Brain microvascular endothelial cell (primary cell): ENCODE measurements around the gene TBC1D7.

Experiments
- DNase-seq: peaks from one replicate; pipeline ENCODE4 v3.0.0-alpha.2; 2020
- H3K27ac ChIP-seq: fragments of 250-450 bp; sonication (Bioruptor Pico); 2 replicates; pipeline ENCODE4 v1.5.1; 2020; ENCODE audit warnings: mild to moderate bottlenecking, moderate library complexity
- H3K27me3 ChIP-seq: fragments of 250-450 bp; sonication (Bioruptor Pico); replicated peaks from 2 replicates; pipeline ENCODE4 v1.5.1; 2020; ENCODE audit warnings: mild to moderate bottlenecking
- H3K36me3 ChIP-seq: fragments of 250-450 bp; sonication (Bioruptor Pico); replicated peaks from 2 replicates; pipeline ENCODE4 v1.5.1; 2020; ENCODE audit warnings: mild to moderate bottlenecking
- H3K4me3 ChIP-seq: 2 replicates; pipeline ENCODE4 v1.5.1; 2011; ENCODE audit warnings: low read depth, mild to moderate bottlenecking, control low read depth, low read length, moderate library complexity
- CTCF ChIP-seq: IDR thresholded peaks from 2 replicates; pipeline ENCODE4 v1.5.1; 2011; ENCODE audit warnings: low read depth, mild to moderate bottlenecking, moderate library complexity, low read length, control low read depth, inconsistent platforms; ENCODE audit errors: missing control alignments
- in situ Hi-C: cut with HindIII; loops from 2 replicates; pipeline ENCODE4 v1.10.0; 2017; ENCODE audit warnings: low sequenced_read_pairs, low pct_ligation_motif_present

The TBC1D7 gene

DNA sequence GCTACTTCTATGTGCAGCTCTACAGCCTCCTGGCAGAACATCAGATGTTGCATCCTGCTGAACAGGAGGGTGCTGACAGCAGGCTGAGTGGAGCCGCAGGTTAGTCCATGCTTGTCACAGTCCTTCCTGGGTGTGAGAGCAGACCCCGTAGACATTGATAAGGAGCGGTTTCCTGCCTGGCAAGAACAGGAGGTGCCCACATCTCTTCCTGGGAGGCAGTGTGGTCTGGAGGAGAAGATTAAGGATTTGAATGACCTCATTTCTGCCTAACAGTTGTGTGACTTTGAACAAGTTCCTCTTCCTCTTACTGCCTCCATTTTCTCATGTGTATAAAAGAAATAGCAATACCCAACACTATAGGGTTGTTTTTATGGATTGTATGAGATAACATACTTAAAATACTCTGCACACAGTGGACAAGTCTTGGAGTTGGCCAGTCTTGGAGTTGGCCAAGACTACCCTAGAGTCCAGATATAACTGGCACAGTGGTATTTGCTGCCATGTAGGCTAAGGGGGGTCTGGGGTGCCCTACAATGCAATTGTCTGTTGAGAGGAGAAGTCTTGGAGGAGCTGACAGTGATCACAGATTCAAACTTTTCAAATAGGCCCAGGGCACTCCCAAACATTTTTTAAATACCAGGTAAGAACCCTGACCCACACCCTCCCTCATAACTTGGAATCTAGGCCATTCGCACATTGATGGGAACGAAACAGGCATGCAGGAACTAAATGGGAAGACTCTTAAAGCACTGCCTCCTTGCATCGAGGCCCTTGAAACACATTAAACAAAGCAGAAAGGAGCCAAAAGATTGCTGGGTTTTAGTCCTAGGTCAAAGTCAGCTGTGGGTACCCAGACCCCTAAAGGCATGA is 32.6 kb upstream of the TBC1D7 start:
- H3K27ac ChIP-seq = no peak overlapping the region
- no peak for DNase-seq
- no peak for TF ChIP-seq CTCF
- no peaks in the 10 kb centered on the region for H3K36me3 ChIP-seq
- in situ Hi-C loops = no loop called here
- no peak overlapping the region for H3K4me3 ChIP-seq
- H3K27me3 ChIP-seq = no peaks in the 10 kb centered on the region

GRCh38 chr6:13359287-13359686 is 30.9 kb upstream of the TBC1D7 start:
- H3K27me3 ChIP-seq = no peaks in the 10 kb centered on the region
- in situ Hi-C loops = no loop called here
- no peak overlapping the region for H3K27ac ChIP-seq
- DNase-seq = no peak
- no peak overlapping the region for H3K4me3 ChIP-seq
- H3K36me3 ChIP-seq = no peaks in the 10 kb centered on the region
- no peak for TF ChIP-seq CTCF

DNA sequence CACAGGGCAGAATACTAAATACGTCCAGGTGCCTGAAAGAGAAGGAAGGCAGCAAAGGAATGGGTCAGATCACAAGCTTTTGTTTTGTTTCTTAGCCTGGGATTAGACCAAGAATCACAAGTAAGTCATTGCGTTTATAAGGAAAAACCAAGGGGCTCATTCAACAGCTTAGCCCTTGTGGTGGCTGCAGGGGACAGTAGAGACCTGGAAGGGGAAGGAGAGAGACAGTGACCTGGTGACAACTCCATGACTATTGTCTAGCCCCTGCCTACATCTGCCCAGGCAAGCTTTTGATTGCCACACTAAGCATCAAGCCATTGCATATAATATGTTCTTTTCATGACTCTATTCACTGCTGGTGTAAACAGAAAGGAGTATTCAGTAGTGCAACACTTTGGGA is 30.2 kb upstream of the TBC1D7 start:
- Histone ChIP-seq H3K4me3 (no peak overlapping the region), H3K36me3 (no peaks in the 10 kb centered on the region), H3K27me3 (no peaks in the 10 kb centered on the region), H3K27ac (no peak overlapping the region)
- no peak for TF ChIP-seq CTCF
- DNase-seq = no peak
- in situ Hi-C loops = no loop called here

DNA sequence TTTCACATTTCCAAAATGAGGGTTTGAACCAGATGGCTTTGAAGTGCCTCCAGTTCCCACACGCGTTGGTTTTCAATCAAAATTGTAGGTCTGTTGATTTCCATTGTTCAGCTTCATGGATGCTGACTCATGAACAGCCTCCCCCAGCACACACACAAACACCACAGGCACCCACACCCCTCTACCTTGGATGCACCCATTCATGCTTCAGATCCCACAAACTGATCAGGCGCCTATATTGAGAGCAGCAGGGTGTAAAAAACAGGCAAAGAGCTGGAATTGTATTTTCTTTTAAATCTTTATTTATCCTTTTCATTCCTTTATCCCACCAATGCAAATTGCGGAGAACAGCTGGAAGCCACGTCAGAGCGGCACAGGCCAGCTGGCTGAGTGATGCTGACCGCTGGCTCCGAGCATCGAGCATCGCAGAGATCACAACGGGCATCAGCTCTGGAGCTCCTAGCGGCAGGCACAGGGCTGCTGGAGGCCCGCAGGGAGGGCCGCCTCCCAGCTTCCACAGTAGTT is 29.3 kb upstream of the TBC1D7 start:
- no peaks in the 10 kb centered on the region for H3K36me3 ChIP-seq
- in situ Hi-C loops = no loop called here
- no peak for DNase-seq
- H3K27ac ChIP-seq = no peak overlapping the region
- peak overlapping the region; percentile 5 for H3K4me3 ChIP-seq
- no peaks in the 10 kb centered on the region for H3K27me3 ChIP-seq
- peak; percentile 56 for TF ChIP-seq CTCF

DNA sequence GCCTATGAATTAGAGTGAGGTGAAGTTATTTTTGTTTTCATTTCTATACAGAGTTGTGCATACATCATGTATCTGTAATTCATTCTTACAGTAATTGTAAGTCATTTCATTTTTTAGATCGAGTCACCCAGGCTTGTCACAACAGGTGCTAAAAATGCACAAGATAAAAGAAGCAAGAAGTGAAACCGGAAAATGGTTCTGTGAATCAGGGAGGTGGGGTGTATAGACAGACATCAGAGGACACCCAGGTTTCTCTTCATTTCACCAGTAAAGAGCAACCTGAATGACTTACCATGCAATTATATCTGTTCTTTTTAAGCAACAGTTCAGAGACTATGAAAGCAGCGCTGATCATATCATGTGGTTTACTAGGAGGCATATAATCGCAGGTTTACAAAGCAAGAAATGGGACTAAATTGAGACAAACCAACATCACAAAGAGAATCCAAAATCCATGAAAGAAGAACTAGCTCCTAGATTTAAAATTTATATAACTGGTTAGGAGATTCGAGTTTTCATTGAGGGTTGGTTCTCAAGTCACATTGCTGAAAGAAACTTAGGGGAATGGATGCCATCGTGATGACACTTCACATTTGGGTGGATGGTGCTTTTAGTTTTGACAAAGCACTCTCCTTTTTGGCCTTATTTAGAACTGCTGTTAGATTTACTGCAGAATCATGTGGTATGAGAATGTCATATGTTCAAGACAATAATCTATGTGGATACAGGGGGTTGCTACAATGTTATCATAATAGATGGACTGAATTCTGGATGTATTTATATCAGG is 27.9 kb upstream of the TBC1D7 start:
- no peaks in the 10 kb centered on the region for H3K36me3 ChIP-seq

More for the DNA sequence above, 27.9 kb upstream of the TBC1D7 start:
- TF ChIP-seq CTCF = no peak
- no peak overlapping the region for H3K4me3 ChIP-seq
- H3K27me3 ChIP-seq = no peaks in the 10 kb centered on the region
- DNase-seq = no peak
- in situ Hi-C loops = no loop called here
- peak overlapping the region; percentile 52 for H3K27ac ChIP-seq
